HepG2 (cell line): Measurements from ENCODE around the gene DNLZ. TPM values are rescaled to one million over a fixed set of nuclear protein-coding genes. Genes with fewer than 3 reads are reported as not detected.

Source experiments
- ATAC-seq: fragments of 200-7000 bp; cut with Tn5 transposase; 3 replicates; pipeline ENCODE4 v1.9.1; 2020; ENCODE audit warnings: mild to moderate bottlenecking, moderate library complexity
- BruUV-seq: library from RNA; stranded (reverse); fragments of 400-500 nt; replicated peaks from 2 replicates; lab custom pipeline; 2021; lab: Mats Ljungman, UMichigan
- CTCF ChIA-PET: fragments of 300-600 bp; formaldehyde crosslinking; extraction: SDS; loops from one replicate; lab custom pipeline; 2021; ENCODE audit warnings: low total read pairs, inconsistent platforms, low intra/inter-chr PET ratio; lab: Yijun Ruan, JAX
- POLR2A ChIA-PET: fragments of 350-600 bp; sonication (Branson Sonifier 250); formaldehyde crosslinking; loops from one replicate; lab custom pipeline; 2020; ENCODE audit warnings: antibody characterized with exemption, inconsistent platforms; lab: Yijun Ruan, JAX
- DNase-seq: peaks from one replicate; pipeline ENCODE4 v3.0.0-alpha.2; 2015; ENCODE audit warnings: low spot score
- FAIRE-seq: peaks from 3 replicates; lab custom pipeline; 2011; peaks lifted over from hg19 to GRCh38; lab: Jason Lieb, UNC
- H2AFZ ChIP-seq: one replicate; pipeline ENCODE4 v1.6.1; 2011; ENCODE audit warnings: low read length, inconsistent platforms
- H3K27ac ChIP-seq: fragments of 300-600 bp; 3 replicates; pipeline ENCODE4 v1.8.0; 2011; ENCODE audit warnings: mixed run types, mild to moderate bottlenecking, mixed read lengths, low read length, inconsistent platforms; ENCODE audit not compliant: insufficient read depth; ENCODE audit errors: extremely low read length
- H3K27me3 ChIP-seq, 2 experiments: fragments of 200-600 bp in 1 of 2; 2 replicates in 1 of 2; 3 replicates in 1 of 2; pipeline versions ENCODE4 v1.6.0 to v1.8.0; 2011; ENCODE audit warnings: low read length in 2 of 2, mild to moderate bottlenecking in 2 of 2, moderate library complexity in 2 of 2, inconsistent platforms in 1 of 2; ENCODE audit not compliant: insufficient read depth in 2 of 2, control insufficient read depth in 1 of 2
- H3K36me3 ChIP-seq, 2 experiments: fragments of 200-600 bp in 1 of 2; replicated peaks in 1 of 2; 2 replicates in 1 of 2; 3 replicates in 1 of 2; pipeline versions ENCODE4 v1.5.1 to v1.8.0; 2011; ENCODE audit warnings: low read length in 2 of 2, inconsistent platforms in 1 of 2; ENCODE audit not compliant: insufficient read depth in 2 of 2, control insufficient read depth in 1 of 2
- H3K4me1 ChIP-seq: 2 replicates; pipeline ENCODE4 v1.5.1; 2012; ENCODE audit warnings: low read length, inconsistent platforms; ENCODE audit not compliant: insufficient read depth
- H3K4me2 ChIP-seq: 2 replicates; pipeline ENCODE4 v1.6.0; 2011; ENCODE audit warnings: low read depth, low read length, inconsistent platforms
- H3K4me3 ChIP-seq, 3 experiments: fragments of 200-600 bp in 1 of 3; sonication (generic), shearing (Covaris generic) in 1 of 3; replicated peaks in 1 of 3; 2 replicates each; pipeline ENCODE4 v1.5.1; 2011 to 2016; ENCODE audit warnings: low read length in 3 of 3, inconsistent platforms in 2 of 3, low read depth in 2 of 3, mild to moderate bottlenecking in 2 of 3, control low read depth in 1 of 3, mixed read lengths in 1 of 3; ENCODE audit not compliant: insufficient read depth in 1 of 3
- H3K79me2 ChIP-seq: one replicate; pipeline ENCODE4 v1.6.1; 2011; ENCODE audit warnings: low read length, inconsistent platforms; ENCODE audit not compliant: insufficient read depth
- H3K9ac ChIP-seq: 2 replicates; pipeline ENCODE4 v1.6.0; 2011; ENCODE audit warnings: mild to moderate bottlenecking, low read depth, low read length, inconsistent platforms; ENCODE audit not compliant: insufficient read depth
- H3K9me3 ChIP-seq: 2 replicates; pipeline ENCODE4 v1.5.1; 2012; ENCODE audit warnings: mild to moderate bottlenecking, low read length
- H4K20me1 ChIP-seq: 2 replicates; pipeline ENCODE4 v1.6.0; 2011; ENCODE audit warnings: inconsistent platforms, mild to moderate bottlenecking, low read length, moderate library complexity; ENCODE audit not compliant: insufficient read depth
- FLYWCH1 ChIP-seq: sonication (generic); formaldehyde crosslinking; IDR thresholded peaks from 2 replicates; pipeline ENCODE4 v1.8.1; 2023; ENCODE audit warnings: mild to moderate bottlenecking, missing genetic modification reagents
- HDAC1 ChIP-seq: sonication (generic); formaldehyde crosslinking; IDR thresholded peaks from 2 replicates; pipeline ENCODE4 v1.5.1; 2020; ENCODE audit warnings: mild to moderate bottlenecking, missing genetic modification reagents
- KDM1A ChIP-seq: IDR thresholded peaks from 2 replicates; pipeline ENCODE4 v1.6.1; 2016; ENCODE audit warnings: missing compliant biosample characterization
- KMT2A ChIP-seq: sonication (generic); formaldehyde crosslinking; IDR thresholded peaks from 2 replicates; pipeline ENCODE4 v1.4.0; 2020; ENCODE audit warnings: missing genetic modification reagents
- MZF1 ChIP-seq: sonication (generic); formaldehyde crosslinking; IDR thresholded peaks from 2 replicates; pipeline ENCODE4 v1.8.1; 2023; ENCODE audit warnings: mild to moderate bottlenecking, missing genetic modification reagents, borderline replicate concordance
- NR1H2 ChIP-seq: sonication (generic); formaldehyde crosslinking; IDR thresholded peaks from 2 replicates; pipeline ENCODE4 v1.8.1; 2022; ENCODE audit warnings: low read depth, missing genetic modification reagents, borderline replicate concordance
- PCBP1 ChIP-seq: fragments of 200-400 bp; formaldehyde crosslinking; IDR thresholded peaks from 2 replicates; pipeline ENCODE4 v1.6.1; 2017; ENCODE audit warnings: mild to moderate bottlenecking, low read depth, low read length, borderline replicate concordance
- ZMYM3 ChIP-seq: sonication (generic); formaldehyde crosslinking; IDR thresholded peaks from 2 replicates; pipeline ENCODE4 v1.5.1; 2020; ENCODE audit warnings: mild to moderate bottlenecking, missing genetic modification reagents
- ZNF234 ChIP-seq: sonication (generic); formaldehyde crosslinking; conservative IDR thresholded peaks from 2 replicates; pipeline ENCODE4 v1.5.1; 2020; ENCODE audit warnings: mild to moderate bottlenecking, missing genetic modification reagents
- ZNF510 ChIP-seq: sonication (generic); formaldehyde crosslinking; IDR thresholded peaks from 2 replicates; pipeline ENCODE4 v1.4.0; 2020; ENCODE audit warnings: low read depth, mild to moderate bottlenecking, missing genetic modification reagents
- WGBS: methylation state at CpG from one replicate; pipeline ENCODE4 v1.1.6; 2017; ENCODE audit warnings: low lambda C conversion rate; 5-methylcytosine and 5-hydroxymethylcytosine counted together
- in situ Hi-C: cut with HindIII; loops from 2 replicates; pipeline ENCODE4 v1.10.0; 2017; ENCODE audit warnings: low pct_unique_long_range_greater_than_20kb; ENCODE audit not compliant: extremely low pct_ligation_motif_present
- intact Hi-C: fragments of 100-400 bp; cut with micrococcal nuclease; formaldehyde crosslinking; loops from one replicate; pipeline ENCODE4 v1.10.0; 2022; ENCODE audit not compliant: unreplicated experiment
- polyA plus RNA-seq, 8 experiments: library from polyadenylated mRNA; depleted of rRNA in 3 of 8; stranded (reverse) in 7 of 8; unstranded in 1 of 8; fragments of >200 nt; fragmentation: Illumina TruSeq in 4 of 8; extraction: Trizol in 4 of 8; gene quantifications; 2 replicates each; pipeline versions ENCODE4 v1.2.1 to v1.2.3, GENCODE V29; 2011 to 2016; ENCODE audit warnings: low read depth in 4 of 8, missing spikeins in 1 of 8, mixed read lengths in 1 of 8; ENCODE audit not compliant: insufficient read depth in 1 of 8
- total RNA-seq, 5 experiments: library from RNA; depleted of rRNA; stranded (reverse); fragments of >200 nt; fragmentation: Illumina TruSeq; extraction: Trizol; gene quantifications; 2 replicates each; pipeline ENCODE4 v1.2.3, GENCODE V29; 2016; ENCODE audit warnings: low read depth in 1 of 5

Gene DNLZ
- total and polyA plus RNA-seq, 2 of the 13 experiments (the other 11 are each of a cell fraction or from before 2014, with no cell fraction given), result 3.4 to 8.0 TPM

GRCh38 chr9:136344544-136345280, 18.8 kb downstream of the DNLZ start:
- BruUV-seq, result no TSS peak
- Histone ChIP-seq H3K4me1 (peaks cover 59% of the 10 kb centered on the region), H3K36me3 (no peaks in the 10 kb centered on the region), H4K20me1 (no peaks in the 10 kb centered on the region), H3K9me3 (no peaks in the 10 kb centered on the region), H3K4me3 (peak overlapping the region in 2 of 3 experiments; percentile 47 to 78; a peak in 4 of 6 replicates), H3K4me2 (peak overlapping the region; percentile 95), H3K79me2 (no peaks in the 10 kb centered on the region), H3K27ac (no peak overlapping the region), H2AFZ (no peak overlapping the region), H3K27me3 (peaks cover 0 to 9% of the 10 kb centered on the region in 2 experiments; a peak in 2 of 5 replicates), H3K9ac (peak overlapping the region; percentile 57; the same call in 1 of the 2 replicates)
- WGBS, result 55% methylated on average over 15 of the region's 21 CpGs
- ChIA-PET CTCF (interaction anchor here (1.1 to 1.8 kb wide), 2 partner anchors 29 to 55 kb away, joined by 4 to 6 read pairs; partner anchors contain the start of genes CARD9 and SNAPC4), POLR2A (interaction anchor here (1.4 to 2.9 kb wide), 5 partner anchors 7 to 98 kb away, joined by 3 to 73 read pairs (median 5); partner anchors contain the start of gene DNLZ)
- TF ChIP-seq FLYWCH1 (CRISPR knock-in tag) (0 out of 2 replicates have a peak, but pooled peaks have one; percentile 43), MZF1 (CRISPR knock-in tag) (no peak), ZMYM3 (CRISPR knock-in tag) (peak; percentile 80), ZNF234 (CRISPR knock-in tag) (no peak), PCBP1 (0 out of 2 replicates have a peak, but pooled peaks have one; percentile 16), KDM1A (CRISPR knock-in tag) (0 out of 2 replicates have a peak, but pooled peaks have one; percentile 29), NR1H2 (CRISPR knock-in tag) (0 out of 2 replicates have a peak, but pooled peaks have one; percentile 12), KMT2A (0 out of 2 replicates have a peak, but pooled peaks have one; percentile 11), ZNF510 (CRISPR knock-in tag) (no peak), HDAC1 (CRISPR knock-in tag) (no peak)
- ATAC-seq, result no peak
- no peak for FAIRE-seq
- intact Hi-C loops, result loop anchor here (1.0 to 2.0 kb wide), 2 partner anchors 10 to 18 kb away; partner anchors contain the start of gene DNLZ
- in situ Hi-C loops, result loop anchor here (25.0 kb wide), 1 partner anchor 293 kb away; no protein-coding TSS in a partner anchor
- DNase-seq, result no peak
